ENCODE results near the gene PIK3C2B. TPM values are rescaled to one million over a fixed set of nuclear protein-coding genes. Genes with fewer than 3 reads are reported as not detected.

PIK3C2B gene, protein sequence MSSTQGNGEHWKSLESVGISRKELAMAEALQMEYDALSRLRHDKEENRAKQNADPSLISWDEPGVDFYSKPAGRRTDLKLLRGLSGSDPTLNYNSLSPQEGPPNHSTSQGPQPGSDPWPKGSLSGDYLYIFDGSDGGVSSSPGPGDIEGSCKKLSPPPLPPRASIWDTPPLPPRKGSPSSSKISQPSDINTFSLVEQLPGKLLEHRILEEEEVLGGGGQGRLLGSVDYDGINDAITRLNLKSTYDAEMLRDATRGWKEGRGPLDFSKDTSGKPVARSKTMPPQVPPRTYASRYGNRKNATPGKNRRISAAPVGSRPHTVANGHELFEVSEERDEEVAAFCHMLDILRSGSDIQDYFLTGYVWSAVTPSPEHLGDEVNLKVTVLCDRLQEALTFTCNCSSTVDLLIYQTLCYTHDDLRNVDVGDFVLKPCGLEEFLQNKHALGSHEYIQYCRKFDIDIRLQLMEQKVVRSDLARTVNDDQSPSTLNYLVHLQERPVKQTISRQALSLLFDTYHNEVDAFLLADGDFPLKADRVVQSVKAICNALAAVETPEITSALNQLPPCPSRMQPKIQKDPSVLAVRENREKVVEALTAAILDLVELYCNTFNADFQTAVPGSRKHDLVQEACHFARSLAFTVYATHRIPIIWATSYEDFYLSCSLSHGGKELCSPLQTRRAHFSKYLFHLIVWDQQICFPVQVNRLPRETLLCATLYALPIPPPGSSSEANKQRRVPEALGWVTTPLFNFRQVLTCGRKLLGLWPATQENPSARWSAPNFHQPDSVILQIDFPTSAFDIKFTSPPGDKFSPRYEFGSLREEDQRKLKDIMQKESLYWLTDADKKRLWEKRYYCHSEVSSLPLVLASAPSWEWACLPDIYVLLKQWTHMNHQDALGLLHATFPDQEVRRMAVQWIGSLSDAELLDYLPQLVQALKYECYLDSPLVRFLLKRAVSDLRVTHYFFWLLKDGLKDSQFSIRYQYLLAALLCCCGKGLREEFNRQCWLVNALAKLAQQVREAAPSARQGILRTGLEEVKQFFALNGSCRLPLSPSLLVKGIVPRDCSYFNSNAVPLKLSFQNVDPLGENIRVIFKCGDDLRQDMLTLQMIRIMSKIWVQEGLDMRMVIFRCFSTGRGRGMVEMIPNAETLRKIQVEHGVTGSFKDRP (N-terminal part only)
- total RNA-seq, result 16.5 and 30.3 TPM in 2 replicates

GRCh38 chr1:204494281-204495077, at the start of gene PIK3C2B:
Gene PIK3C2B (minus strand): TSS chr1:204494805. CDS start chr1:204469802, 25,003 bp downstream.

DNA sequence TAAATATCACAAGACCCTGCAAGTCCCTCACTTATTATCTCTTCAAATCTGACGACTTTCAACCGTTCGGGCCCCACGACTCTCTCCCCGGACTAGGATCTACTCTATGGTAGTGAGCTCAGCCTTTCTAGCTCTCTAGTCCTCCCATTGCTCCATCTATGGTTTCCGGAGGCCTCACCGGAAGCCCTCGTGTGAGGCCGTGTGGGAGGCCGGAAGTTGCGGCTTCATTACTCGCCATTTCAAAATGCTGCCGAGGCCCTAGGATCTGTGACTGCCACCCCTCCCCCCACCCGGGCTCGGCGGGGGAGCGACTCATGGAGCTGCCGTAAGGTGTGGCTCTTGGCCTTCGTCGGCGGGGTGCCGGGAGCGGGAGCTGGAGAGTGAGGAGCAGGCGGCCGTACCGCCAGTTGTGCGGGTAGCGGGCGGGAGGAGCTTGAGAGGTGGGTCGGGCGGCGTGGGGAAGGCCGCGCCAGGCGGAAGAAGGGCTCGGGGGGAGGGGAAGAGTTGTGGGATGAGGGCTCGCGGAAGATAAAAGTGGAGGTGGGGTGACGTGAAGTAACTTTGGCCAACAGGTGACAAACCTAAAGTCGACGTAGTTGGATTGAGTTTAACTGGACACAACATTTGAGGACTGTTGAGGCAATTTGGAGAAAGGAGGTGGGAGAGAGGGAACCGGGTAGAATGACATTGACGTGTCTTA, 21.7 kb upstream of the PIK3C2B start, which contains the start of gene MDM4:
Gene MDM4, plus strand, starts transcription at position 227 of the 700 bp plus-strand sequence. CDS start 9,113 bp downstream, outside the sequence.

Other genes with a start within 250 kb of the PIK3C2B start
- gene PLEKHA6, start 134.9 kb downstream of the PIK3C2B start, total RNA-seq, result 1.3 and 4.3 TPM in 2 replicates
- 15.9 and 27.8 TPM in 2 replicates for gene PPP1R15B, start 83.0 kb downstream of the PIK3C2B start, total RNA-seq
- gene MDM4, start 21.6 kb upstream of the PIK3C2B start, total RNA-seq, result 12.8 and 43.1 TPM in 2 replicates
- gene LRRN2, start 190.9 kb upstream of the PIK3C2B start, total RNA-seq, result 0.19 TPM in 1 of 2 replicates, not detected in the other

Data from bladder microvascular endothelial cell (primary cell).